Measurements from ENCODE around the gene SPEM1.

Gene SPEM1

DNA sequence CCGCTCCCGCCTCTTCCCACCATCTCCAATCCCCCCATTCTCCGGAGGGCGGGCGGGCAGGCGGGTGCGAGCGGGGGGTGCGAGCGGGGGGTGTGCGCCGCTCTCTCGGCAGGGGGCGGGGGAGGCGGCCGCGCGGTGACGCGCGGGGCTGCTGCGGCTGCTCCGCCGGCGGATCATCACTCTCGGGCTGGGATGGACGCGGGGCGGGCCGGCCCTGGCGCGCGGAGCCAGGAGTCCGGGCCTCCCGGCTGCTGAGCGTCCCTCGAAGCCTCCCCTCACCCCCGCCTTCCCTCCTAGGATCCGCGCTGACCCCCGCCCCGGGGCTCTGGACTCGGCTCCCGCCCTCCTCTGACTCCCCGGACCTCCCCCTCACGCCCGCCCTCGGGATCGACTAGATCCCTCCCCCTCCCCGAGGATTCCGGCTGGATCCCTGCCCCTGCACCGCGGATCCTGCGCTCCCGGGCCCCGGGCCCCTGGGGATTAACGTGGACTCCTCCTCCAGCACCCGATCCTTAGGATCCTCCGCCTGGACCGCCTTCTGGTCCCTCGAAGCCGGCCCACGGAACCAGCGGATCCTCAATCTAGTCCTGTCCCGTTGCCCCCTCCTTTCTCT is 15.3 kb upstream of the SPEM1 start:
- Histone ChIP-seq H3K4ac (ENCODE audit: low read length) (peak overlapping the region; percentile 84), H3K4me2 (ENCODE audit: insufficient read depth, low read length, poor library complexity, severe bottlenecking) (peak overlapping the region; percentile 92), H3K9me3 (replicated peaks in 1 of 2; ENCODE audit: control insufficient read depth in 2 of 2, insufficient read depth in 1 of 2, low read depth in 1 of 2, low read length in 2 of 2) (peaks cover 0 to 2% of the 10 kb centered on the region in 2 donors), H3K4me1 (ENCODE audit: control insufficient read depth in 2 of 2, insufficient read depth in 1 of 2, low read depth in 1 of 2, low read length in 2 of 2) (peaks cover 14 to 25% of the 10 kb centered on the region in 2 donors), H2AK5ac (ENCODE audit: low read depth, low read length) (peak overlapping the region; percentile 100), H3K9ac (ENCODE audit: low read depth, low read length, poor library complexity) (peak overlapping the region; percentile 90), H2AFZ (ENCODE audit: low read length) (peak overlapping the region; percentile 81), H4K8ac (ENCODE audit: low read depth, low read length) (no peak overlapping the region), H3K79me1 (ENCODE audit: low read depth, low read length) (peaks cover 15% of the 10 kb centered on the region), H2BK5ac (ENCODE audit: low read length) (peak overlapping the region; percentile 88), H3K4me3 (ENCODE audit: low read length in 2 of 2) (peak overlapping the region; percentile 60 to 97), H2BK120ac (ENCODE audit: low read depth, low read length) (peak overlapping the region; percentile 91), H3K18ac (ENCODE audit: low read length) (peak overlapping the region; percentile 90), H2BK15ac (ENCODE audit: low read length) (peak overlapping the region; percentile 89), H2BK12ac (ENCODE audit: low read length) (no peak overlapping the region), H3K36me3 (replicated peaks in 1 of 2; ENCODE audit: control insufficient read depth in 2 of 2, insufficient read depth in 2 of 2, low read length in 2 of 2) (peaks cover 17 to 29% of the 10 kb centered on the region in 2 donors), H3K23ac (ENCODE audit: low read depth, low read length, poor library complexity) (peak overlapping the region; percentile 55), H3K14ac (ENCODE audit: low read length) (peak overlapping the region; percentile 89), H3K27ac (replicated peaks; ENCODE audit: low read length) (peak overlapping the region; percentile 81), H4K91ac (ENCODE audit: low read depth, low read length, poor library complexity) (no peak overlapping the region), H3K27me3 (ENCODE audit: control insufficient read depth in 3 of 3, insufficient read depth in 3 of 3, low read depth in 1 of 3, low read length in 3 of 3) (no peaks in the 10 kb centered on the region)
- peak; percentile 74 for DNase-seq (ENCODE audit: low spot score)
- WGBS, 2 donors (ENCODE audit: extremely low coverage in 2 of 2, insufficient read length in 2 of 2, insufficient replicate concordance in 1 of 2) = no CpG with 5 or more reads among the region's 65 CpGs

DNA sequence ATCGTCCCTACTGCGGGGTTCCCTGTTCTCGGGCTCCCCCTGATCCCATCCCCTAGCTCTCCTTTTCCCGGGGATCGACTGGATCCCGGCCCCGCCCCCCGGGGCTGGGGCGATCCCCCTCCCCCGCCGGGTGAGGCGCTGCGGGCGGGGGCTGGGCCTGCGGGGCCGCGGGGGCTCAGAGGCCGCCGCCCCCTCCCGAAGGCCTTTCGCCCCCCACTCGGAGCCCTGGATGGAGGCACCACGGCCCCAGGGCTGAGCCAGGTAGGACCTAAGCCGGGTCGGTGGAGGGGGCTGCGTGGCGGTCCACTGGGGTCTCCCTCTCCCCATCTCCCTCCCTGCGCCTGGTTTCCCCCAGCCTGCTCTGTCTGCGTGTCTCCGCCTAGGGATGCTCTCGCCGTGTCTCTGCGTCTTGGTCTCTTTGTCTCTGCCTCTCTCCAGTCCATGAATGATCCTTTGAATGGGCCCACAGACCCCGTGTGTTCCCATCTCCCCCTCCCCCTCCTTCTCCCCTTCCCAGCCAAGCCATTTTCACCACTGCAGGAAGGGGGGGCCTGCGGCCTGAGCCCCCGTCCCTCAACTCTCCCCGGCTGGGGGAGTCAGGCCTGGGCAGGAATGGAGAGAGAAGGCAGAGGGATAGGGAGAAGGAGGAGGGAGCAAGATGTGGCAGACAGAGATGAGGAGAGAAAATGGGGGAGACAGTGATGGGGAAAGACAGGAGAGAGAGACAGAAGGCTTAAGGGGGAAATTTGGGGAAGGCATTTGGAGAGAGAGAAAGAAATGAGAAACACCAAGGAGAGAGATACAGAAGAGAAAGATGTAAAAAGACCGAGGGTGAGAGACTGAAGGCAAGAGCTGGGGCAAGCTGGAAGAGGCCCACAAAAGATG is 14.5 kb upstream of the SPEM1 start:
- H3K14ac ChIP-seq (ENCODE audit: low read length) = peak overlapping the region; percentile 94
- H3K18ac ChIP-seq (ENCODE audit: low read length) = peak overlapping the region; percentile 89
- peaks cover 25 to 36% of the 10 kb centered on the region in 2 donors for H3K36me3 ChIP-seq (replicated peaks in 1 of 2; ENCODE audit: control insufficient read depth in 2 of 2, insufficient read depth in 2 of 2, low read length in 2 of 2)
- peaks cover 0 to 2% of the 10 kb centered on the region in 2 donors for H3K9me3 ChIP-seq (replicated peaks in 1 of 2; ENCODE audit: control insufficient read depth in 2 of 2, insufficient read depth in 1 of 2, low read depth in 1 of 2, low read length in 2 of 2)
- peak overlapping the region; percentile 81 for H3K27ac ChIP-seq (replicated peaks; ENCODE audit: low read length)
- H4K8ac ChIP-seq (ENCODE audit: low read depth, low read length) = peak overlapping the region; percentile 65
- peak overlapping the region; percentile 91 for H2BK120ac ChIP-seq (ENCODE audit: low read depth, low read length)
- WGBS, 2 donors (ENCODE audit: extremely low coverage in 2 of 2, insufficient read length in 2 of 2, insufficient replicate concordance in 1 of 2) = no CpG with 5 or more reads among the region's 38 CpGs
- H2AFZ ChIP-seq (ENCODE audit: low read length) = peak overlapping the region; percentile 81
- peak overlapping the region; percentile 89 for H3K23ac ChIP-seq (ENCODE audit: low read depth, low read length, poor library complexity)
- no peak for DNase-seq (ENCODE audit: low spot score)
- peak overlapping the region; percentile 89 for H2BK15ac ChIP-seq (ENCODE audit: low read length)
- no peaks in the 10 kb centered on the region for H3K27me3 ChIP-seq (ENCODE audit: control insufficient read depth in 3 of 3, insufficient read depth in 3 of 3, low read depth in 1 of 3, low read length in 3 of 3)
- no peak overlapping the region for H4K91ac ChIP-seq (ENCODE audit: low read depth, low read length, poor library complexity)
- no peak overlapping the region for H2BK12ac ChIP-seq (ENCODE audit: low read length)
- peak overlapping the region; percentile 84 for H3K4ac ChIP-seq (ENCODE audit: low read length)
- H2AK5ac ChIP-seq (ENCODE audit: low read depth, low read length) = peak overlapping the region; percentile 100
- H2BK5ac ChIP-seq (ENCODE audit: low read length) = peak overlapping the region; percentile 88
- H3K4me1 ChIP-seq (ENCODE audit: control insufficient read depth in 2 of 2, insufficient read depth in 1 of 2, low read depth in 1 of 2, low read length in 2 of 2) = peaks cover 14 to 25% of the 10 kb centered on the region in 2 donors
- H3K79me1 ChIP-seq (ENCODE audit: low read depth, low read length) = peaks cover 18% of the 10 kb centered on the region
- peak overlapping the region; percentile 92 for H3K4me2 ChIP-seq (ENCODE audit: insufficient read depth, low read length, poor library complexity, severe bottlenecking)
- H3K9ac ChIP-seq (ENCODE audit: low read depth, low read length, poor library complexity) = peak overlapping the region; percentile 94
- peak overlapping the region; percentile 60 to 97 for H3K4me3 ChIP-seq (ENCODE audit: low read length in 2 of 2)

DNA sequence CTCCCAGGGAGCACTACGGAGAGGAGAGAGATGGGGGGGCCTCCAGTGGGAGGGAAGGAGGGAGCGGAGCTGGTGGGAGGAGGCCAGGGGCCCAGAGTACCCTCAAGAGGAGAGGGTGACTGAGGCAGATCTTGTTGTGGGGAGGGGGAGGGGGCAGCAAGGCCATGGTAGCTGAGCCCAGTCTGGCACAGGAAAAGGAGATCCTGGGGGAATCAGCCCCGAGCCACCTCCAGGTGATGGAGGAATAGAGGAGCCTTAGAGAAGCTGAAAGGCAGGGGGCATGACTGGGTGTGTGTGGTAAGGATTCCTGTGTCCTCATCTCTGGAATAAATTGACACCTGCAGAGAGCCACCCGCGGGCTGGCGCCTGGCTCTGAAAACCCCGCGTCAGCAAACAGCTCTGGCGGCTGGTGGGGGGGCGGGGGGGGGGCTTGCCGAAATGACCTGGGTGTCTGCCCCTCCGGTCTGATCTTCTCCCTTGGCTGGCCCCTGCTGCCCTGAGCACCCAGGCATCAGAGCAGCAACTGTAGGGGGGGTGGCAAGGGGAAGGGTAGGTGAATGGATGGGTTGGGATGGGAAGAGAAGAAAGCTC is 13.8 kb upstream of the SPEM1 start:
- H3K14ac ChIP-seq (ENCODE audit: low read length) = no peak overlapping the region
- no peak overlapping the region for H4K8ac ChIP-seq (ENCODE audit: low read depth, low read length)
- H2BK12ac ChIP-seq (ENCODE audit: low read length) = no peak overlapping the region
- no peak overlapping the region for H4K91ac ChIP-seq (ENCODE audit: low read depth, low read length, poor library complexity)
- H3K27me3 ChIP-seq (ENCODE audit: control insufficient read depth in 3 of 3, insufficient read depth in 3 of 3, low read depth in 1 of 3, low read length in 3 of 3) = no peaks in the 10 kb centered on the region
- no peak overlapping the region for H2BK5ac ChIP-seq (ENCODE audit: low read length)
- H3K36me3 ChIP-seq (replicated peaks in 1 of 2; ENCODE audit: control insufficient read depth in 2 of 2, insufficient read depth in 2 of 2, low read length in 2 of 2) = peaks cover 30 to 44% of the 10 kb centered on the region in 2 donors
- H3K27ac ChIP-seq (replicated peaks; ENCODE audit: low read length) = no peak overlapping the region
- no peak overlapping the region for H2BK15ac ChIP-seq (ENCODE audit: low read length)
- no CpG with 5 or more reads among the region's 12 CpGs for WGBS, 2 donors (ENCODE audit: extremely low coverage in 2 of 2, insufficient read length in 2 of 2, insufficient replicate concordance in 1 of 2)
- H3K4me1 ChIP-seq (ENCODE audit: control insufficient read depth in 2 of 2, insufficient read depth in 1 of 2, low read depth in 1 of 2, low read length in 2 of 2) = peaks cover 14 to 25% of the 10 kb centered on the region in 2 donors
- H3K79me1 ChIP-seq (ENCODE audit: low read depth, low read length) = peaks cover 18% of the 10 kb centered on the region
- H3K4me2 ChIP-seq (ENCODE audit: insufficient read depth, low read length, poor library complexity, severe bottlenecking) = peak overlapping the region; percentile 92
- no peak for DNase-seq (ENCODE audit: low spot score)
- no peak overlapping the region for H3K4ac ChIP-seq (ENCODE audit: low read length)
- H2AK5ac ChIP-seq (ENCODE audit: low read depth, low read length) = peak overlapping the region; percentile 71
- peak overlapping the region; percentile 30 for H3K9ac ChIP-seq (ENCODE audit: low read depth, low read length, poor library complexity)
- H2AFZ ChIP-seq (ENCODE audit: low read length) = no peak overlapping the region
- peaks cover 0 to 2% of the 10 kb centered on the region in 2 donors for H3K9me3 ChIP-seq (replicated peaks in 1 of 2; ENCODE audit: control insufficient read depth in 2 of 2, insufficient read depth in 1 of 2, low read depth in 1 of 2, low read length in 2 of 2)
- no peak overlapping the region for H2BK120ac ChIP-seq (ENCODE audit: low read depth, low read length)
- H3K18ac ChIP-seq (ENCODE audit: low read length) = peak overlapping the region; percentile 59
- peak overlapping the region; percentile 60 to 97 for H3K4me3 ChIP-seq (ENCODE audit: low read length in 2 of 2)
- H3K23ac ChIP-seq (ENCODE audit: low read depth, low read length, poor library complexity) = no peak overlapping the region

Data from neuronal stem cell (in vitro differentiated cells).